Pancreas (tissue), 10 donors: ENCODE measurements around the gene CCSER1. TPM values are rescaled to one million over a fixed set of nuclear protein-coding genes. Genes with fewer than 3 reads are reported as not detected.

Experiments
- ATAC-seq, 4 donors: fragments of 200-7000 bp; cut with Tn5 transposase; one replicate each; pipeline versions ENCODE4 v1.8.0 to v1.9.1; 2020; ENCODE audit warnings: mild to moderate bottlenecking in 4 of 4, moderate library complexity in 4 of 4
- DNase-seq, 6 donors: peaks; one replicate each; pipeline ENCODE4 v3.0.0-alpha.2; 2020
- FAIRE-seq: peaks from 2 replicates; lab custom pipeline; 2012; peaks lifted over from hg19 to GRCh38; lab: Jason Lieb, UNC
- H3K27ac ChIP-seq, 4 donors: fragments of 200-600 bp; sonication (generic); 1 replicate in 3 of 4; 2 replicates in 1 of 4; pipeline versions ENCODE4 v1.5.0 to v1.8.0; 2020
- H3K27me3 ChIP-seq, 4 donors: fragments of 200-600 bp; one replicate each; pipeline ENCODE4 v1.8.0; 2021
- H3K36me3 ChIP-seq, 3 donors: fragments of 200-600 bp; sonication (generic) in 1 of 3; one replicate each; pipeline versions ENCODE4 v1.5.0 to v1.8.0; 2020 to 2021
- H3K4me1 ChIP-seq, 3 donors: fragments of 200-600 bp; one replicate each; pipeline ENCODE4 v1.8.0; 2021
- H3K4me3 ChIP-seq, 4 donors: fragments of 200-600 bp; sonication (generic) in 2 of 4; one replicate each; pipeline versions ENCODE4 v1.5.0 to v1.8.0; 2020 to 2021
- H3K9me3 ChIP-seq, 4 donors: fragments of 200-600 bp; one replicate each; pipeline ENCODE4 v1.8.0; 2021
- CTCF ChIP-seq, 4 donors: fragments of 200-600 bp; sonication (generic) in 3 of 4; IDR thresholded peaks; one replicate each; pipeline versions ENCODE4 v1.5.0 to v1.8.0; 2021; ENCODE audit warnings: antibody characterized with exemption in 4 of 4
- WGBS, 2 donors: extraction: QIAGEN DNeasy Blood & Tissue Kit; methylation state at CpG; one replicate each; pipeline ENCODE4 v1.1.7; 2013; 5-methylcytosine and 5-hydroxymethylcytosine counted together
- intact Hi-C, 3 donors: fragments of 100-400 bp; cut with DNase I; formaldehyde crosslinking; loops; one replicate each; pipeline versions ENCODE4 v1.11.1 to v1.14.2; 2022
- polyA plus RNA-seq, 2 donors: library from polyadenylated mRNA; stranded (reverse); fragments of 200-250 nt; gene quantifications; one replicate each; pipeline ENCODE4 v1.2.3, GENCODE V29; 2013
- total RNA-seq, 6 donors: library from RNA; stranded (reverse); fragmentation: NEBNext Ultra II Directional in 4 of 6; extraction: Animal tissue kit (Norgen Biotek cat#: 25700) in 4 of 6; gene quantifications; one replicate each; pipeline versions ENCODE4 v1.2.1 to v1.2.4, GENCODE V29; 2021 to 2023
- donor health status: healthy with polysubstance abuse.
- donor health status: DM: no; HTN: no; CAD: no; lungs with moderate emphysema.
- donor health status: DM: no; HTN: no; CAD: no.
- donor health status: control.
- donor health status: control.
- donor health status: Bipolar disorder and iron deficiency.
- donor health status: DM: yes; HTN: yes; CAD: no.
- donor health status: DM: no; HTN: no; CAD: no.
- donor health status: DM: no; HTN: no; CAD: no.
- donor health status: DM: yes; HTN: yes; CAD: no.

CCSER1 gene
- total and polyA plus RNA-seq, 8 donors: 0.99 to 12.7 (median 5.1) TPM

DNA sequence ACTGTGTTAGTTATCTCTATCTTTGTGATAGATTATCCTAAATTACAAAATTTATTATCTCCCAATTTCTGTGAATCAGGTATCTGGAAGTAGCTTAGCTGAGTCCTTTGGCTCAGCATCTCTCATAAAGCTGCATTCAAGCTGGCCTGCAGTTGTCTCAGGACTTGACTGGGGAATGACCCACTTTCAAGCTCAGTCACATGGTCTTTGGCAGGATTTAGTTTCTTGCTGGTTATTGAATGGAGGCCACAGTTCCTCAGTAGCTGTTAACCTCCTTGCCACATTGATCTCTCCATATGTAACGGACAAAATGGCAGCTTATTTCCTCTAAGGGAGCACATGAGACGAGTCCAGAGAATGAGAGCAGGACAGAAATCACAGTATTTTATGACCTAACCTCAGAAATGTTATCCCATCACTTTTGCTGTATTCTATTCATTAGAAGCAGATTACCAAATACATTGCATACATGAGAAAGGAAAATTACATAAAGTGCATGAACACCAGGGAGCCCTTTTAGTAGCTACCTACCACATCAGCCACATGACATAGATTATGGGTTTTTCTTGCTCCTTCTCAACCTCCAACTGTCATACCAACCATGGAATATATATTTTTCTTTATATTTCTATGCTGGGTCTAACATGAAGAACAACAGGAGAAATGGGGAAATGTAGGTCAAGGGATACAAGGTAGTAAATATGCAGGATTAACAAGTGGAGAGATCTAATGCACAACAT lies 730.1 kb downstream of the CCSER1 start:
- H3K36me3 ChIP-seq: no peaks in the 10 kb centered on the region
- WGBS, 2 donors: 88 to 96% methylated on average over 2 of the region's 2 CpGs
- no peaks in the 10 kb centered on the region for H3K4me1 ChIP-seq
- no peak for DNase-seq
- no peaks in the 10 kb centered on the region for H3K9me3 ChIP-seq
- no peak overlapping the region for H3K27ac ChIP-seq
- H3K4me3 ChIP-seq: no peak overlapping the region
- no peaks in the 10 kb centered on the region for H3K27me3 ChIP-seq
- intact Hi-C loops: no loop called here
- ATAC-seq: no peak
- no peak for FAIRE-seq
- no peak for TF ChIP-seq CTCF (IDR thresholded peaks at IDR 0.05)

- no peak for TF ChIP-seq CTCF (IDR thresholded peaks at IDR 0.05)
- Histone ChIP-seq H3K4me3 (no peak overlapping the region), H3K9me3 (no peaks in the 10 kb centered on the region), H3K27me3 (no peaks in the 10 kb centered on the region), H3K4me1 (no peaks in the 10 kb centered on the region), H3K36me3 (no peaks in the 10 kb centered on the region), H3K27ac (no peak overlapping the region)
- DNase-seq (no peak), FAIRE-seq (no peak), ATAC-seq (no peak)
- WGBS, 2 donors: 95 to 97% methylated on average over 2 of the region's 2 CpGs
- intact Hi-C loops: no loop called here
These were observed 748.6 kb downstream of the CCSER1 start for GRCh38 chr4:90875791-90876190.

GRCh38 chr4:90876296-90876695 lies 749.1 kb downstream of the CCSER1 start:
- no peak for DNase-seq
- no peak for TF ChIP-seq CTCF (IDR thresholded peaks at IDR 0.05)
- WGBS, 2 donors: 94 to 96% methylated on average over 1 of the region's 1 CpG
- no peak for FAIRE-seq
- no peak for ATAC-seq
- Histone ChIP-seq H3K4me1 (no peaks in the 10 kb centered on the region), H3K4me3 (no peak overlapping the region), H3K36me3 (no peaks in the 10 kb centered on the region), H3K27me3 (no peaks in the 10 kb centered on the region), H3K9me3 (no peaks in the 10 kb centered on the region), H3K27ac (no peak overlapping the region)
- intact Hi-C loops: no loop called here

GRCh38 chr4:90883519-90883918 lies 756.3 kb downstream of the CCSER1 start:
- no peak for TF ChIP-seq CTCF (IDR thresholded peaks at IDR 0.05)
- no peaks in the 10 kb centered on the region for H3K36me3 ChIP-seq
- intact Hi-C loops: no loop called here
- DNase-seq (no peak), FAIRE-seq (no peak), ATAC-seq (no peak)
- no peak overlapping the region for H3K4me3 ChIP-seq
- 75 to 79% methylated on average over 3 of the region's 3 CpGs for WGBS, 2 donors
- H3K9me3 ChIP-seq: no peaks in the 10 kb centered on the region
- H3K4me1 ChIP-seq: no peaks in the 10 kb centered on the region
- H3K27ac ChIP-seq: no peak overlapping the region
- no peaks in the 10 kb centered on the region for H3K27me3 ChIP-seq

- FAIRE-seq: no peak
- no peaks in the 10 kb centered on the region for H3K9me3 ChIP-seq
- no peaks in the 10 kb centered on the region for H3K27me3 ChIP-seq
- no peak for ATAC-seq
- WGBS, 2 donors: 66 to 74% methylated on average over 2 of the region's 2 CpGs
- no peak for DNase-seq
- H3K27ac ChIP-seq: no peak overlapping the region
- no peaks in the 10 kb centered on the region for H3K4me1 ChIP-seq
- H3K36me3 ChIP-seq: no peaks in the 10 kb centered on the region
- TF ChIP-seq CTCF (IDR thresholded peaks at IDR 0.05): no peak
- intact Hi-C loops: no loop called here
- no peak overlapping the region for H3K4me3 ChIP-seq
These were observed 761.4 kb downstream of the CCSER1 start for GRCh38 chr4:90888571-90888970.
